Measurements from ENCODE around the gene ACVR2A. TPM values are rescaled to one million over a fixed set of nuclear protein-coding genes. Genes with fewer than 3 reads are reported as not detected.

The ACVR2A gene
- total RNA-seq, 1 donor from 2014 or later, result 22.7 TPM

- H3K4me3 ChIP-seq, result no peak overlapping the region
- Mint-ChIP-seq H3K4me1 (no peaks in the 10 kb centered on the region), H3K9me3 (no peaks in the 10 kb centered on the region), H3K27ac (no peak overlapping the region), H3K27me3 (ENCODE audit: insufficient read depth, low read depth) (no peaks in the 10 kb centered on the region), H3K36me3 (no peaks in the 10 kb centered on the region), H3K4me3 (no peak overlapping the region)
- no peaks in the 10 kb centered on the region for H4K20me1 ChIP-seq (ENCODE audit: low read depth)
- H3K4me1 ChIP-seq, result peaks cover 12% of the 10 kb centered on the region
- no peak overlapping the region for H3K27ac ChIP-seq
- H2AFZ ChIP-seq (replicated peaks), result no peak overlapping the region
- H3F3A ChIP-seq (ENCODE audit: low read depth), result peaks cover 5% of the 10 kb centered on the region
- no peak for DNase-seq (ENCODE audit: low spot score)
- H3K4me2 ChIP-seq, result no peak overlapping the region
- H3K9me3 ChIP-seq (ENCODE audit: low read depth), result no peaks in the 10 kb centered on the region
- no peaks in the 10 kb centered on the region for H3K27me3 ChIP-seq
- peaks cover 98% of the 10 kb centered on the region for H3K79me2 ChIP-seq (ENCODE audit: low read depth)
- no peaks in the 10 kb centered on the region for H3K36me3 ChIP-seq
- H3K9ac ChIP-seq, result no peak overlapping the region
- TF ChIP-seq EZH2 (IDR thresholded peaks at IDR 0.05), result no peak
- no peak for TF ChIP-seq EZH2phosphoT487 (IDR thresholded peaks at IDR 0.05)
These were observed 37.8 kb downstream of the ACVR2A start for GRCh38 chr2:147882631-147883030.

GRCh38 chr2:147884830-147885229 is 40.0 kb downstream of the ACVR2A start:
- H3K4me3 Mint-ChIP-seq, result no peak overlapping the region
- Histone ChIP-seq H3K9ac (no peak overlapping the region), H3F3A (ENCODE audit: low read depth) (peaks cover 5% of the 10 kb centered on the region), H2AFZ (replicated peaks) (no peak overlapping the region), H4K20me1 (ENCODE audit: low read depth) (no peaks in the 10 kb centered on the region), H3K27ac (no peak overlapping the region), H3K4me3 (no peak overlapping the region), H3K4me2 (no peak overlapping the region), H3K9me3 (ENCODE audit: low read depth) (no peaks in the 10 kb centered on the region), H3K79me2 (ENCODE audit: low read depth) (peaks cover 98% of the 10 kb centered on the region), H3K27me3 (no peaks in the 10 kb centered on the region), H3K36me3 (no peaks in the 10 kb centered on the region), H3K4me1 (peaks cover 10% of the 10 kb centered on the region)
- H3K27me3 Mint-ChIP-seq (ENCODE audit: insufficient read depth, low read depth), result no peaks in the 10 kb centered on the region
- no peak overlapping the region for H3K27ac Mint-ChIP-seq
- TF ChIP-seq CTCF (IDR thresholded peaks at IDR 0.05), result no peak
- TF ChIP-seq EZH2 (IDR thresholded peaks at IDR 0.05), result no peak
- TF ChIP-seq EZH2phosphoT487 (IDR thresholded peaks at IDR 0.05), result no peak
- peaks cover 5% of the 10 kb centered on the region for H3K9me3 Mint-ChIP-seq
- no peaks in the 10 kb centered on the region for H3K4me1 Mint-ChIP-seq
- DNase-seq (ENCODE audit: low spot score), result no peak
- H3K36me3 Mint-ChIP-seq, result no peaks in the 10 kb centered on the region

- H3K4me3 ChIP-seq, result no peak overlapping the region
- no peaks in the 10 kb centered on the region for H3K36me3 ChIP-seq
- no peaks in the 10 kb centered on the region for H4K20me1 ChIP-seq (ENCODE audit: low read depth)
- no peak overlapping the region for H3K4me2 ChIP-seq
- Mint-ChIP-seq H3K27me3 (ENCODE audit: insufficient read depth, low read depth) (no peaks in the 10 kb centered on the region), H3K36me3 (no peaks in the 10 kb centered on the region), H3K4me1 (no peaks in the 10 kb centered on the region), H3K4me3 (no peak overlapping the region), H3K27ac (no peak overlapping the region), H3K9me3 (peaks cover 5% of the 10 kb centered on the region)
- H3K4me1 ChIP-seq, result peaks cover 10% of the 10 kb centered on the region
- H3K79me2 ChIP-seq (ENCODE audit: low read depth), result peaks cover 96% of the 10 kb centered on the region
- peaks cover 2% of the 10 kb centered on the region for H3F3A ChIP-seq (ENCODE audit: low read depth)
- no peaks in the 10 kb centered on the region for H3K27me3 ChIP-seq
- no peak overlapping the region for H3K9ac ChIP-seq
- no peak overlapping the region for H3K27ac ChIP-seq
- no peak for TF ChIP-seq CTCF (IDR thresholded peaks at IDR 0.05)
- no peak for TF ChIP-seq EZH2phosphoT487 (IDR thresholded peaks at IDR 0.05)
- TF ChIP-seq EZH2 (IDR thresholded peaks at IDR 0.05), result no peak
- no peak for DNase-seq (ENCODE audit: low spot score)
- no peak overlapping the region for H2AFZ ChIP-seq (replicated peaks)
- H3K9me3 ChIP-seq (ENCODE audit: low read depth), result no peaks in the 10 kb centered on the region
These were observed 41.3 kb downstream of the ACVR2A start for GRCh38 chr2:147886136-147886535.

GRCh38 chr2:147888680-147889079 is 43.9 kb downstream of the ACVR2A start:
- no peaks in the 10 kb centered on the region for H3K9me3 ChIP-seq (ENCODE audit: low read depth)
- no peak overlapping the region for H3K4me3 ChIP-seq
- Mint-ChIP-seq H3K27me3 (ENCODE audit: insufficient read depth, low read depth) (no peaks in the 10 kb centered on the region), H3K36me3 (peaks cover 2% of the 10 kb centered on the region), H3K4me1 (no peaks in the 10 kb centered on the region), H3K9me3 (peaks cover 9% of the 10 kb centered on the region), H3K4me3 (no peak overlapping the region), H3K27ac (no peak overlapping the region)
- H3K27ac ChIP-seq, result no peak overlapping the region
- H3K27me3 ChIP-seq, result no peaks in the 10 kb centered on the region
- TF ChIP-seq CTCF (IDR thresholded peaks at IDR 0.05), result no peak
- no peak for TF ChIP-seq EZH2 (IDR thresholded peaks at IDR 0.05)
- TF ChIP-seq EZH2phosphoT487 (IDR thresholded peaks at IDR 0.05), result no peak
- H2AFZ ChIP-seq (replicated peaks), result no peak overlapping the region
- peaks cover 96% of the 10 kb centered on the region for H3K79me2 ChIP-seq (ENCODE audit: low read depth)
- H3K4me1 ChIP-seq, result peaks cover 10% of the 10 kb centered on the region
- no peaks in the 10 kb centered on the region for H3K36me3 ChIP-seq
- H4K20me1 ChIP-seq (ENCODE audit: low read depth), result no peaks in the 10 kb centered on the region
- H3K4me2 ChIP-seq, result no peak overlapping the region
- DNase-seq (ENCODE audit: low spot score), result no peak
- H3F3A ChIP-seq (ENCODE audit: low read depth), result no peaks in the 10 kb centered on the region
- H3K9ac ChIP-seq, result no peak overlapping the region

Measured in neural progenitor cell (in vitro differentiated cells).